HUDEP-2 (cell line): Measurements from ENCODE around the gene ZNF75A.
A peak's percentile ranks its signal among the peaks of the same experiment; 100 is the strongest.

ENCODE experiments used
- DNase-seq, 76 experiments: peaks; one replicate each; lab custom pipeline; 2025; ENCODE audit not compliant: unreplicated experiment in 76 of 76; lab: John Stamatoyannopoulos, UW

The ZNF75A gene

GRCh38 chr16:3362931-3363330 lies 57.6 kb downstream of the ZNF75A start:
- DNase-seq: no peak

DNA sequence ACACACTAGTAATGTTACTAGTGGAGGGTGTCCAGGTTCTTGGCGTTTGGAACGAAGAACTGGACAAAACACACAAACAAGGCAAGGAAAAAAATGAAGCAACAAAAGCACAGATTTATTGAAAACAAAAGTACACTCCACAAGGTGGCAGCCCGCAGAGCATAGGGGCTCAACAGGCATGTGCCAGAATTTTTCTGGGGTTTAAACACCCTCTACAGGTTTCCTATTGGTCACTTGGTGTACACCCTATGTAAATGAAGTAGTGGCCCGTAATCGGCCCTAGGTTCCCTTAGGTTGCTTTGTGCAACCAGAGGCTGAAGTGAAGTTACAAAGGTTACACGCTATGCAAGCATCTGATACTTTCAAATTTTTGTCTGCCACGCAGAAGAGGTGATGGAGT lies 58.5 kb downstream of the ZNF75A start:
- no peak for DNase-seq

DNA sequence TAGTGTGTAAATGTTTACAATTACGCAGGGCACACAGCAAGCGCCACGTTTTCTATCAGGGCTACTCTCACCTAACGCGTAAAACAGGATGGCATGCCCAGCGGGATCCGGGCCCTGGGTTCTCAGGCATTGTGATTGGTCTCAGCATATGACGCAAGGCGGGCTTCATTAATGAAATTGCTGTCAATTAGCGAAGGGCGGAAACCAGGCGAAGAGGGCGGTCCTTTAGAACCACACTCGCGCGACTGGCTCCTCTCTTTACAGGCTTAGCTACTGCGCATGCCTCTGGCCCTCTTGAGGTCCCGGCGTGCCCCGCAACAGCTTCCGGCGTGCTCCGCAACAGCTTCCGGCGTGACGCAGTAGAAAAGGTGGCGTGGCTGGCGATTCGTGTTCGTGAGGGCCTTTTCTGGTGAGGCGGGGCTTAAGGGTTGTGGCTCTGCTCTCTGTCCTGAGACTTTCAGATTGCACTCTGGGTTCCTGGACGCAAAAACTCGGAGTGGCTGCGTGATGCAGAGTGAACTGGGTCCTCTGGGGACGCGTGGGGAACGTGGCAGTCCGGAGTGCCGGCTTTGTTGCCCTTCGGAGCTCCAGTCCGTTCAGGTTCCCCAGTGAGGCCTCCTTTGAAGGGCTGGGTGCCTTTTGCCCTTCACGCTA lies 59.6 kb downstream of the ZNF75A start:
- peak in 73 of 76 experiments; percentile 15 to 87 (median 68) for DNase-seq
